ENCODE measurements around the gene PGC. TPM values are rescaled to one million over a fixed set of nuclear protein-coding genes. Genes with fewer than 3 reads are reported as not detected.
A peak's percentile ranks its signal among the peaks of the same experiment; 100 is the strongest.

PGC gene
- total RNA-seq, 6 donors from 2014 or later: 241 to 4,380 (median 659) TPM

DNA sequence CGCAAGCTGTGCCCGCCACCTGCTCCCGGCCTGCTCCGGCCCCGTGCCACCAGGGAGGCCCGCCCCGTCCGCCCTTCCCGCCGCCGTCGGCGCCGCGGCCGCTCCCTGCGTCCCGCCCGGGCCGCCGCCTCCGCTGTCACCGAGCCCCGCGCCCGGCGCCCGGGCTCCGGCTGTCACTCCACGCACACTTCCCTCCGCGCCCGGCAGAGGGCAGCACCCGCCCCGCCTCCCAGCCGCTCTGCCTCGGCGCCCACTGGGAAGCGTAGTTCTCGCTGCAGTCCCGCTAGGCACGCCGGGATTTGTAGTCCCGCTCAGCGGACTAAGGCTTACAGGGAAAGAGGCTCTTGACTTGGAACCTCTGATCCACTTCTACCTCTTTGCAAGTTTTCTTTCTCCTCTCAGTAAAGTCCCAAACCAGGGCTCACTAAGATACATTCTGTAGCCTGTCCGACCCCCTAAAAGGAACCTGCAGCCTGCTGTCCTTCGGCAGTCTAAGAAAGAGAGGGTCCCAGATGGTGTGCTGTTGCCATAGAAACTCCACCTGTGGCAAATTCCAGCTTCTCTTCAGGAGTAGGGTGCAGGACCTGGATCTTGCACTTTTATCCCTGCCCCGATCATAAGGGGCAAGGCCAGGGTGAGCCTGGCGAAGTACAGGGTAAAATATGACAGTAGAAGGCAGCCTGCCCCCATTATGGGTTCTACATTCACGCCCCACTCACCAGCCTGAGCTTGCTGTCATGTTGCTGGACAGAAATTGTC is 11.6 kb downstream of the PGC start, which contains the start of gene TFEB:
Gene TFEB (minus strand): TSS at position 182 of the 759 bp plus-strand sequence. CDS start 44,395 bp downstream, outside the sequence.
- TF ChIP-seq POLR2A (IDR thresholded peaks at IDR 0.05): peak in 2 of 4 donors; percentile 12 to 61
- TF ChIP-seq CTCF (IDR thresholded peaks at IDR 0.05): peak; percentile 98 to 100 (median 99)
- no peak for TF ChIP-seq EP300 (IDR thresholded peaks at IDR 0.05)
- TF ChIP-seq POLR2AphosphoS5 (IDR thresholded peaks at IDR 0.05): peak; percentile 75 to 80
- ATAC-seq (ENCODE audit: low FRiP score in 2 of 2) (peak; percentile 91 to 94), DNase-seq (peak; percentile 98 to 99)
- Histone ChIP-seq H3K27ac (peak within 1 kb of the TSS; percentile 94 to 99 (median 96)), H3K27me3 (no peaks in the 10 kb centered on the region), H3K9me3 (no peaks in the 10 kb centered on the region), H3K4me3 (peak within 1 kb of the TSS; percentile 76 to 98 (median 93)), H3K36me3 (peaks cover 0 to 2% (median 0%) of the 10 kb centered on the region in 4 donors), H3K4me1 (peaks cover 23 to 39% (median 31%) of the 10 kb centered on the region in 4 donors)
- WGBS, 2 donors: 7 to 32% methylated on average over 12 to 41 of the region's 50 CpGs

GRCh38 chr6:41734666-41735426 is 12.4 kb downstream of the PGC start:
- H3K27me3 ChIP-seq: no peaks in the 10 kb centered on the region
- WGBS, 2 donors: 0 to 5% methylated on average over 1 to 19 of the region's 76 CpGs
- DNase-seq: peak; percentile 92 to 96
- H3K27ac ChIP-seq: peak overlapping the region; percentile 94 to 99 (median 96)
- peak; percentile 73 to 89 for ATAC-seq (ENCODE audit: low FRiP score in 2 of 2)
- H3K4me1 ChIP-seq: peaks cover 29 to 45% (median 37%) of the 10 kb centered on the region in 4 donors
- peaks cover 0 to 2% (median 0%) of the 10 kb centered on the region in 4 donors for H3K36me3 ChIP-seq
- H3K9me3 ChIP-seq: no peaks in the 10 kb centered on the region
- peak in 2 of 4 donors; percentile 22 to 40 for TF ChIP-seq POLR2A (IDR thresholded peaks at IDR 0.05)
- no peak for TF ChIP-seq EP300 (IDR thresholded peaks at IDR 0.05)
- H3K4me3 ChIP-seq: peak overlapping the region; percentile 76 to 98 (median 93)

DNA sequence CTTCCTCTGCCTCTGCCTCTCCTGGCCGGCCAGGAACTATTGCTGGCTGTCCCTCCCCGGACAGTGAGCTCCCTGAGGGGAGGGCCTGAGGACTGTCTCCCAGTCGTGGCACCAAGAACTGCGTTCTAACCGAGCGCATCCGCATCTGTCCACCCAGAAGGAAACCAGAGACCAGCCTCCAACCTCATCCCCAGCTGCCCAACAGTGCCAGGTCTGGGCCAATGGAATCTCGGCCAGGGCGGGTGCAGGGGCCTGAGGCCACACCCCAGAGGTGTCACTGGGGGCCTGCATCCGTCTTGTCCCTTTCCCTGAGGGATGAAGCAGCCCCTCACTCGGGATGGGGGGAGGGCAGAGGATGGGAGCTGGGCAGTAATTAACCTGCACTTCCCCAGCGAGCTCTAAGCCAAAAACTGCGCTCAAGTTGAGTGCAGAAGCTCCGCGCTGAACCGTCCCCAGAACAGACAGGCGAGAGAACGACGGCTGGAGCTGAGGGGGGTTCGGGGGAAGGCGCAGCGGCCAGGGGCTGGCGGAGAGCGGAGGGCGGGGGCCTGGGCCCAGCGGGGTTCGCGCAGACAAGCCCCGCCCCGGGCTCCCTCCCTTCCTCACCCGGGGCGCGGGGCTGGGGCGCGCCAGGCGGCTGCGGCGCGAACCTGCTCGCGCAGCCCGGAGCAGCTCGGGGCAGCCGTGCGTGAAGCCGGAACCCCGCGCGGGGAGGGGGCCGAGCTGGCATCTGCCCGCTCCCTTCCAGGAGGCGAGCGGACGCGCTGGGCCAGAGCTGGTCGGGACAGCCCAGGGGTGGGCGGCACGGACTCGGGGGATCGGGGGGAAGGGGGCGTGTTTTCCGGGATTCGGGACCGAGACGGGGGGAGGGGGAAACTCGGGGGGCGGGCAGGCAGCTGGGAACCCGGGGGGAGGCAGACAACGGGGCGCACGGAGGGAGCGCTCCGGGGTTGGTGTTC is 13.2 kb downstream of the PGC start:
- Histone ChIP-seq H3K36me3 (peaks cover 0 to 2% (median 0%) of the 10 kb centered on the region in 4 donors), H3K27me3 (no peaks in the 10 kb centered on the region), H3K9me3 (no peaks in the 10 kb centered on the region), H3K4me1 (peaks cover 29 to 50% (median 40%) of the 10 kb centered on the region in 4 donors), H3K4me3 (peak overlapping the region; percentile 76 to 98 (median 93)), H3K27ac (peak overlapping the region; percentile 94 to 99 (median 96))
- ATAC-seq (ENCODE audit: low FRiP score in 2 of 2): peak; percentile 83 to 84
- WGBS, 2 donors: 0 to 2% methylated on average over 3 to 68 of the region's 73 CpGs
- TF ChIP-seq EP300 (IDR thresholded peaks at IDR 0.05) (no peak), POLR2A (IDR thresholded peaks at IDR 0.05) (peak in 3 of 4 donors; percentile 12 to 82 (median 18)), CTCF (IDR thresholded peaks at IDR 0.05) (peak in 1 of 6 experiments; percentile 15), POLR2AphosphoS5 (IDR thresholded peaks at IDR 0.05) (peak; percentile 7 to 56)
- peak; percentile 80 to 95 for DNase-seq

GRCh38 chr6:41733360-41733706 is 13.9 kb downstream of the PGC start:
- Histone ChIP-seq H3K27ac (peak overlapping the region; percentile 94 to 99 (median 96)), H3K27me3 (no peaks in the 10 kb centered on the region), H3K4me3 (peak overlapping the region in 3 of 4 donors; percentile 89 to 98 (median 97)), H3K4me1 (peaks cover 35 to 56% (median 46%) of the 10 kb centered on the region in 4 donors), H3K9me3 (no peaks in the 10 kb centered on the region), H3K36me3 (peaks cover 0 to 2% (median 0%) of the 10 kb centered on the region in 4 donors)
- WGBS, 2 donors: 66 to 71% methylated on average over 9 to 11 of the region's 11 CpGs
- TF ChIP-seq CTCF (IDR thresholded peaks at IDR 0.05) (no peak), POLR2A (IDR thresholded peaks at IDR 0.05) (no peak), POLR2AphosphoS5 (IDR thresholded peaks at IDR 0.05) (no peak), EP300 (IDR thresholded peaks at IDR 0.05) (no peak)
- DNase-seq: peak in 1 of 2 donors; percentile 79
- ATAC-seq (ENCODE audit: low FRiP score in 2 of 2): no peak
